HepG2 (cell line): ENCODE data around the gene SLC5A5. TPM values are rescaled to one million over a fixed set of nuclear protein-coding genes. Genes with fewer than 3 reads are reported as not detected.

Source experiments
- CC2D1A ChIP-seq: sonication (generic); formaldehyde crosslinking; IDR thresholded peaks from 2 replicates; pipeline ENCODE4 v1.8.1; 2023; ENCODE audit warnings: mild to moderate bottlenecking, missing genetic modification reagents
- DBP ChIP-seq: sonication (generic); formaldehyde crosslinking; IDR thresholded peaks from 2 replicates; pipeline ENCODE4 v1.4.0; 2020; ENCODE audit warnings: missing genetic modification reagents; ENCODE audit errors: not compliant biosample characterization
- EED ChIP-seq: sonication (generic); formaldehyde crosslinking; IDR thresholded peaks from 2 replicates; pipeline ENCODE4 v1.5.0; 2020; ENCODE audit warnings: mild to moderate bottlenecking, missing genetic modification reagents
- ELF1 ChIP-seq: sonication (generic); formaldehyde crosslinking; IDR thresholded peaks from 2 replicates; pipeline ENCODE4 v1.4.0; 2020; ENCODE audit warnings: missing genetic modification reagents
- KDM2A ChIP-seq: sonication (generic); formaldehyde crosslinking; IDR thresholded peaks from 2 replicates; pipeline ENCODE4 v1.4.0; 2020; ENCODE audit warnings: low read depth, missing genetic modification reagents, borderline replicate concordance
- MAFF ChIP-seq: IDR thresholded peaks from 2 replicates; pipeline ENCODE4 v1.6.1; 2011; ENCODE audit warnings: low read depth, low read length, improper control_type of control experiment
- MEF2D ChIP-seq: sonication (generic); formaldehyde crosslinking; IDR thresholded peaks from 2 replicates; pipeline ENCODE4 v1.5.1; 2020; ENCODE audit warnings: mild to moderate bottlenecking, missing genetic modification reagents
- TBX2 ChIP-seq: sonication (generic); formaldehyde crosslinking; IDR thresholded peaks from 2 replicates; pipeline ENCODE4 v1.5.0; 2020; ENCODE audit warnings: missing genetic modification reagents, mild to moderate bottlenecking, borderline replicate concordance
- TCF7 ChIP-seq: sonication (generic); IDR thresholded peaks from 2 replicates; pipeline ENCODE4 v1.6.1; 2016; ENCODE audit warnings: antibody characterized with exemption, low read depth
- TGIF2 ChIP-seq: IDR thresholded peaks from 2 replicates; pipeline ENCODE4 v1.6.1; 2016; ENCODE audit warnings: control low read depth, missing compliant biosample characterization
- ZKSCAN8 ChIP-seq: IDR thresholded peaks from 2 replicates; pipeline ENCODE4 v1.6.1; 2016; ENCODE audit warnings: borderline replicate concordance, missing genetic modification reagents, missing compliant biosample characterization
- ZMYM2 ChIP-seq: sonication (generic); formaldehyde crosslinking; IDR thresholded peaks from 2 replicates; pipeline ENCODE4 v1.8.0; 2022; ENCODE audit warnings: mild to moderate bottlenecking, missing genetic modification reagents
- ZNF30 ChIP-seq: sonication (generic); formaldehyde crosslinking; IDR thresholded peaks from 2 replicates; pipeline ENCODE4 v1.5.0; 2020; ENCODE audit warnings: mild to moderate bottlenecking, missing genetic modification reagents
- ZNF615 ChIP-seq: sonication (generic); formaldehyde crosslinking; IDR thresholded peaks from 2 replicates; pipeline ENCODE4 v1.5.0; 2020; ENCODE audit warnings: mild to moderate bottlenecking, missing genetic modification reagents, borderline replicate concordance
- polyA plus RNA-seq, 8 experiments: library from polyadenylated mRNA; depleted of rRNA in 3 of 8; stranded (reverse) in 7 of 8; unstranded in 1 of 8; fragments of >200 nt; fragmentation: Illumina TruSeq in 4 of 8; extraction: Trizol in 4 of 8; gene quantifications; 2 replicates each; pipeline versions ENCODE4 v1.2.1 to v1.2.3, GENCODE V29; 2011 to 2016; ENCODE audit warnings: low read depth in 4 of 8, missing spikeins in 1 of 8, mixed read lengths in 1 of 8; ENCODE audit not compliant: insufficient read depth in 1 of 8
- total RNA-seq, 5 experiments: library from RNA; depleted of rRNA; stranded (reverse); fragments of >200 nt; fragmentation: Illumina TruSeq; extraction: Trizol; gene quantifications; 2 replicates each; pipeline ENCODE4 v1.2.3, GENCODE V29; 2016; ENCODE audit warnings: low read depth in 1 of 5
- TF ChIP-seq, protein P1 (sequence below): IDR thresholded peaks from 2 replicates; pipeline ENCODE4 v1.6.1; 2012; ENCODE audit warnings: low read length, improper control_type of control experiment
- TF ChIP-seq, protein P2 (sequence below): sonication (generic); formaldehyde crosslinking; IDR thresholded peaks from 2 replicates; pipeline ENCODE4 v1.8.1; 2022; ENCODE audit warnings: mild to moderate bottlenecking, missing genetic modification reagents
- TF ChIP-seq, protein P3 (sequence below): sonication (generic); formaldehyde crosslinking; IDR thresholded peaks from 2 replicates; pipeline ENCODE4 v1.8.0; 2022; ENCODE audit warnings: missing genetic modification reagents, mild to moderate bottlenecking, borderline replicate concordance
- TF ChIP-seq, protein P4 (sequence below): sonication (generic); formaldehyde crosslinking; IDR thresholded peaks from 2 replicates; pipeline ENCODE4 v1.9.0; 2022; ENCODE audit warnings: missing genetic modification reagents, mild to moderate bottlenecking, borderline replicate concordance

Gene SLC5A5
- total and polyA plus RNA-seq, 2 of the 13 experiments (the other 11 are each of a cell fraction or from before 2014, with no cell fraction given), result not detected

- TF ChIP-seq TGIF2 (CRISPR knock-in tag) (no peak; the same call in 1 of the 2 replicates), ELF1 (CRISPR knock-in tag) (peak; percentile 68), MAFF (no peak), ZNF615 (CRISPR knock-in tag) (no peak), EED (0 out of 2 replicates have a peak, but pooled peaks have one; percentile 57), ZMYM2 (CRISPR knock-in tag) (peak; percentile 94), CC2D1A (no peak), KDM2A (CRISPR knock-in tag) (peak; percentile 77), ZKSCAN8 (CRISPR knock-in tag) (peak; percentile 73; the same call in 1 of the 2 replicates), MEF2D (CRISPR knock-in tag) (no peak), DBP (no peak), TCF7 (no peak), ZNF30 (CRISPR knock-in tag) (no peak), TBX2 (CRISPR knock-in tag) (peak; percentile 62)
- TF ChIP-seq, protein P1, sequence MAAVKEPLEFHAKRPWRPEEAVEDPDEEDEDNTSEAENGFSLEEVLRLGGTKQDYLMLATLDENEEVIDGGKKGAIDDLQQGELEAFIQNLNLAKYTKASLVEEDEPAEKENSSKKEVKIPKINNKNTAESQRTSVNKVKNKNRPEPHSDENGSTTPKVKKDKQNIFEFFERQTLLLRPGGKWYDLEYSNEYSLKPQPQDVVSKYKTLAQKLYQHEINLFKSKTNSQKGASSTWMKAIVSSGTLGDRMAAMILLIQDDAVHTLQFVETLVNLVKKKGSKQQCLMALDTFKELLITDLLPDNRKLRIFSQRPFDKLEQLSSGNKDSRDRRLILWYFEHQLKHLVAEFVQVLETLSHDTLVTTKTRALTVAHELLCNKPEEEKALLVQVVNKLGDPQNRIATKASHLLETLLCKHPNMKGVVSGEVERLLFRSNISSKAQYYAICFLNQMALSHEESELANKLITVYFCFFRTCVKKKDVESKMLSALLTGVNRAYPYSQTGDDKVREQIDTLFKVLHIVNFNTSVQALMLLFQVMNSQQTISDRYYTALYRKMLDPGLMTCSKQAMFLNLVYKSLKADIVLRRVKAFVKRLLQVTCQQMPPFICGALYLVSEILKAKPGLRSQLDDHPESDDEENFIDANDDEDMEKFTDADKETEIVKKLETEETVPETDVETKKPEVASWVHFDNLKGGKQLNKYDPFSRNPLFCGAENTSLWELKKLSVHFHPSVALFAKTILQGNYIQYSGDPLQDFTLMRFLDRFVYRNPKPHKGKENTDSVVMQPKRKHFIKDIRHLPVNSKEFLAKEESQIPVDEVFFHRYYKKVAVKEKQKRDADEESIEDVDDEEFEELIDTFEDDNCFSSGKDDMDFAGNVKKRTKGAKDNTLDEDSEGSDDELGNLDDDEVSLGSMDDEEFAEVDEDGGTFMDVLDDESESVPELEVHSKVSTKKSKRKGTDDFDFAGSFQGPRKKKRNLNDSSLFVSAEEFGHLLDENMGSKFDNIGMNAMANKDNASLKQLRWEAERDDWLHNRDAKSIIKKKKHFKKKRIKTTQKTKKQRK, result no peak
- TF ChIP-seq, protein P2, sequence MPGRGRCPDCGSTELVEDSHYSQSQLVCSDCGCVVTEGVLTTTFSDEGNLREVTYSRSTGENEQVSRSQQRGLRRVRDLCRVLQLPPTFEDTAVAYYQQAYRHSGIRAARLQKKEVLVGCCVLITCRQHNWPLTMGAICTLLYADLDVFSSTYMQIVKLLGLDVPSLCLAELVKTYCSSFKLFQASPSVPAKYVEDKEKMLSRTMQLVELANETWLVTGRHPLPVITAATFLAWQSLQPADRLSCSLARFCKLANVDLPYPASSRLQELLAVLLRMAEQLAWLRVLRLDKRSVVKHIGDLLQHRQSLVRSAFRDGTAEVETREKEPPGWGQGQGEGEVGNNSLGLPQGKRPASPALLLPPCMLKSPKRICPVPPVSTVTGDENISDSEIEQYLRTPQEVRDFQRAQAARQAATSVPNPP (CRISPR knock-in tag), result no peak
- TF ChIP-seq, protein P3, sequence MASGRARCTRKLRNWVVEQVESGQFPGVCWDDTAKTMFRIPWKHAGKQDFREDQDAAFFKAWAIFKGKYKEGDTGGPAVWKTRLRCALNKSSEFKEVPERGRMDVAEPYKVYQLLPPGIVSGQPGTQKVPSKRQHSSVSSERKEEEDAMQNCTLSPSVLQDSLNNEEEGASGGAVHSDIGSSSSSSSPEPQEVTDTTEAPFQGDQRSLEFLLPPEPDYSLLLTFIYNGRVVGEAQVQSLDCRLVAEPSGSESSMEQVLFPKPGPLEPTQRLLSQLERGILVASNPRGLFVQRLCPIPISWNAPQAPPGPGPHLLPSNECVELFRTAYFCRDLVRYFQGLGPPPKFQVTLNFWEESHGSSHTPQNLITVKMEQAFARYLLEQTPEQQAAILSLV (CRISPR knock-in tag), result no peak
- TF ChIP-seq, protein P4, sequence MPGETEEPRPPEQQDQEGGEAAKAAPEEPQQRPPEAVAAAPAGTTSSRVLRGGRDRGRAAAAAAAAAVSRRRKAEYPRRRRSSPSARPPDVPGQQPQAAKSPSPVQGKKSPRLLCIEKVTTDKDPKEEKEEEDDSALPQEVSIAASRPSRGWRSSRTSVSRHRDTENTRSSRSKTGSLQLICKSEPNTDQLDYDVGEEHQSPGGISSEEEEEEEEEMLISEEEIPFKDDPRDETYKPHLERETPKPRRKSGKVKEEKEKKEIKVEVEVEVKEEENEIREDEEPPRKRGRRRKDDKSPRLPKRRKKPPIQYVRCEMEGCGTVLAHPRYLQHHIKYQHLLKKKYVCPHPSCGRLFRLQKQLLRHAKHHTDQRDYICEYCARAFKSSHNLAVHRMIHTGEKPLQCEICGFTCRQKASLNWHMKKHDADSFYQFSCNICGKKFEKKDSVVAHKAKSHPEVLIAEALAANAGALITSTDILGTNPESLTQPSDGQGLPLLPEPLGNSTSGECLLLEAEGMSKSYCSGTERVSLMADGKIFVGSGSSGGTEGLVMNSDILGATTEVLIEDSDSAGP (CRISPR knock-in tag), result peak; percentile 80; the same call in 1 of the 2 replicates
Measured at GRCh38 chr19:17932485-17933338, 61.0 kb downstream of the SLC5A5 start, which contains the start of gene CCDC124 (continued).
